Body of pancreas (tissue), 4 donors: ENCODE data around the gene HSPG2. TPM values are rescaled to one million over a fixed set of nuclear protein-coding genes. Genes with fewer than 3 reads are reported as not detected.
A peak's percentile ranks its signal among the peaks of the same experiment; 100 is the strongest.

Experiments
- ATAC-seq: fragments of 150-250 bp; one replicate; pipeline ENCODE4 v1.9.1; 2016
- DNase-seq, 4 donors: peaks; one replicate each; pipeline ENCODE4 v3.0.0-alpha.2; 2019
- H3K27ac ChIP-seq, 4 donors: fragments of 200-600 bp; sonication (generic); 1 replicate in 3 of 4; 2 replicates in 1 of 4; pipeline versions ENCODE4 v1.5.1 to v1.6.1; 2016 to 2019; ENCODE audit warnings: mild to moderate bottlenecking in 1 of 4, mixed read lengths in 1 of 4, moderate library complexity in 1 of 4
- H3K27me3 ChIP-seq, 2 donors: fragments of 200-600 bp; sonication (generic); one replicate each; pipeline ENCODE4 v1.6.0; 2016; ENCODE audit warnings: mild to moderate bottlenecking in 1 of 2
- H3K36me3 ChIP-seq, 2 donors: fragments of 200-600 bp; sonication (generic); replicated peaks in 1 of 2; 2 replicates each; pipeline ENCODE4 v1.5.1; 2016; ENCODE audit warnings: low read depth in 2 of 2; ENCODE audit not compliant: insufficient read depth in 1 of 2
- H3K4me1 ChIP-seq: fragments of 200-600 bp; sonication (generic); one replicate; pipeline ENCODE4 v1.6.0; 2016
- H3K4me3 ChIP-seq, 2 donors: fragments of 200-600 bp; sonication (generic); 1 replicate in 1 of 2; 2 replicates in 1 of 2; pipeline ENCODE4 v1.5.1; 2016 to 2019
- H3K9me3 ChIP-seq, 3 donors: fragments of 200-600 bp; sonication (generic); 1 replicate in 2 of 3; 2 replicates in 1 of 3; pipeline ENCODE4 v1.5.1; 2016
- CTCF ChIP-seq, 7 experiments: fragments of 450-650 bp in 4 of 7; fragments of 200-600 bp in 3 of 7; sonication (generic) in 3 of 7; IDR thresholded peaks; one replicate each; pipeline ENCODE4 v1.5.1; 2016 to 2019; ENCODE audit warnings: antibody characterized with exemption in 7 of 7
- POLR2A ChIP-seq, 3 donors: fragments of 450-650 bp; IDR thresholded peaks; one replicate each; pipeline ENCODE4 v1.6.1; 2016; ENCODE audit warnings: antibody characterized with exemption in 3 of 3, mild to moderate bottlenecking in 2 of 3
- WGBS, 2 donors: methylation state at CpG; one replicate each; pipeline ENCODE4 v1.1.5; 2017; 5-methylcytosine and 5-hydroxymethylcytosine counted together
- intact Hi-C: fragments of 100-400 bp; cut with DNase I; formaldehyde crosslinking; loops from one replicate; pipeline ENCODE4 v1.15.1; 2023
- total RNA-seq, 2 donors: library from RNA; depleted of rRNA; stranded (reverse); fragments of >200 nt; gene quantifications; one replicate each; pipeline ENCODE4 v1.1.0, GENCODE V29; 2016

The HSPG2 gene
- total RNA-seq, 2 donors from 2014 or later: 87.7 to 179 TPM

GRCh38 chr1:21899267-21899810, 37.8 kb downstream of the HSPG2 start:
- Histone ChIP-seq H3K9me3 (no peaks in the 10 kb centered on the region), H3K36me3 (peaks cover 0 to 3% of the 10 kb centered on the region in 2 donors), H3K27me3 (no peaks in the 10 kb centered on the region), H3K4me1 (peaks cover 34% of the 10 kb centered on the region), H3K4me3 (no peak overlapping the region), H3K27ac (peak overlapping the region in 2 of 4 donors; percentile 41 to 48)
- WGBS, 2 donors: 83 to 95% methylated on average over 4 of the region's 4 CpGs
- ATAC-seq (no peak), DNase-seq (no peak)
- TF ChIP-seq POLR2A (IDR thresholded peaks at IDR 0.05) (no peak), CTCF (IDR thresholded peaks at IDR 0.05) (no peak)
- intact Hi-C loops: no loop called here

- peak overlapping the region in 2 of 4 donors; percentile 41 to 48 for H3K27ac ChIP-seq
- no peak overlapping the region for H3K4me3 ChIP-seq
- 85 to 92% methylated on average over 15 to 16 of the region's 16 CpGs for WGBS, 2 donors
- H3K36me3 ChIP-seq: peaks cover 0 to 3% of the 10 kb centered on the region in 2 donors
- DNase-seq (peak in 1 of 4 donors; percentile 44), ATAC-seq (no peak)
- H3K27me3 ChIP-seq: no peaks in the 10 kb centered on the region
- intact Hi-C loops: no loop called here
- no peaks in the 10 kb centered on the region for H3K9me3 ChIP-seq
- peaks cover 26% of the 10 kb centered on the region for H3K4me1 ChIP-seq
- no peak for TF ChIP-seq POLR2A (IDR thresholded peaks at IDR 0.05)
- no peak for TF ChIP-seq CTCF (IDR thresholded peaks at IDR 0.05)
Measured at GRCh38 chr1:21898326-21899200, 38.5 kb downstream of the HSPG2 start.

GRCh38 chr1:21897844-21898243, 39.3 kb downstream of the HSPG2 start:
- DNase-seq: no peak
- Histone ChIP-seq H3K4me1 (peaks cover 26% of the 10 kb centered on the region), H3K36me3 (peaks cover 0 to 3% of the 10 kb centered on the region in 2 donors), H3K27me3 (no peaks in the 10 kb centered on the region), H3K27ac (peak overlapping the region in 3 of 4 donors; percentile 48 to 72 (median 52)), H3K9me3 (no peaks in the 10 kb centered on the region), H3K4me3 (no peak overlapping the region)
- no peak for ATAC-seq
- 89 to 93% methylated on average over 4 of the region's 4 CpGs for WGBS, 2 donors
- no peak for TF ChIP-seq CTCF (IDR thresholded peaks at IDR 0.05)
- TF ChIP-seq POLR2A (IDR thresholded peaks at IDR 0.05): no peak
- intact Hi-C loops: no loop called here

- Histone ChIP-seq H3K9me3 (no peaks in the 10 kb centered on the region), H3K4me1 (peaks cover 18% of the 10 kb centered on the region), H3K36me3 (peaks cover 0 to 3% of the 10 kb centered on the region in 2 donors), H3K27me3 (no peaks in the 10 kb centered on the region), H3K4me3 (no peak overlapping the region), H3K27ac (peak overlapping the region; percentile 36 to 72 (median 58))
- TF ChIP-seq CTCF (IDR thresholded peaks at IDR 0.05): no peak
- TF ChIP-seq POLR2A (IDR thresholded peaks at IDR 0.05): no peak
- DNase-seq (peak in 3 of 4 donors; percentile 42 to 63 (median 55)), ATAC-seq (peak; percentile 34)
- intact Hi-C loops: no loop called here
- WGBS, 2 donors: 63 to 69% methylated on average over 17 to 20 of the region's 20 CpGs
Measured at GRCh38 chr1:21896652-21897532, 40.2 kb downstream of the HSPG2 start.
